HepG2 (cell line): ENCODE data around the gene PDRG1.

Experiments
- CREB1 ChIP-seq, 2 experiments: fragments of 450-650 bp in 1 of 2; IDR thresholded peaks; 2 replicates each; pipeline ENCODE4 v1.6.1; 2016 to 2017; ENCODE audit warnings: control low read depth in 1 of 2, mild to moderate bottlenecking in 1 of 2, missing compliant biosample characterization in 1 of 2, missing genetic modification characterization in 1 of 2
- EP300 ChIP-seq, 3 experiments: sonication (generic) in 1 of 3; formaldehyde crosslinking in 1 of 3; IDR thresholded peaks; 2 replicates each; pipeline versions ENCODE4 v1.5.1 to v1.6.1; 2011 to 2020; ENCODE audit warnings: low read depth in 2 of 3, low read length in 2 of 3, borderline replicate concordance in 1 of 3, improper control_type of control experiment in 1 of 3, mild to moderate bottlenecking in 1 of 3, missing genetic modification reagents in 1 of 3, moderate library complexity in 1 of 3
- MAZ ChIP-seq, 2 experiments: sonication (generic) in 1 of 2; formaldehyde crosslinking in 1 of 2; IDR thresholded peaks; 2 replicates each; pipeline versions ENCODE4 v1.5.0 to v1.6.1; 2012 to 2020; ENCODE audit warnings: low read depth in 2 of 2, mild to moderate bottlenecking in 2 of 2, borderline replicate concordance in 1 of 2, improper control_type of control experiment in 1 of 2, low read length in 1 of 2, missing genetic modification reagents in 1 of 2, moderate library complexity in 1 of 2
- MIXL1 ChIP-seq: IDR thresholded peaks from 2 replicates; pipeline ENCODE4 v1.6.1; 2016
- POLR2AphosphoS5 ChIP-seq: IDR thresholded peaks from 2 replicates; pipeline ENCODE4 v1.6.1; 2012; ENCODE audit warnings: low read depth, low read length
- SAFB2 ChIP-seq: sonication (generic); formaldehyde crosslinking; IDR thresholded peaks from 2 replicates; pipeline ENCODE4 v1.5.1; 2020; ENCODE audit warnings: missing genetic modification reagents, low read depth, mild to moderate bottlenecking, borderline replicate concordance
- TF ChIP-seq, protein P1 (sequence below): sonication (generic); formaldehyde crosslinking; IDR thresholded peaks from 2 replicates; pipeline ENCODE4 v1.5.0; 2020; ENCODE audit warnings: mild to moderate bottlenecking, missing genetic modification reagents, moderate library complexity

DNA sequence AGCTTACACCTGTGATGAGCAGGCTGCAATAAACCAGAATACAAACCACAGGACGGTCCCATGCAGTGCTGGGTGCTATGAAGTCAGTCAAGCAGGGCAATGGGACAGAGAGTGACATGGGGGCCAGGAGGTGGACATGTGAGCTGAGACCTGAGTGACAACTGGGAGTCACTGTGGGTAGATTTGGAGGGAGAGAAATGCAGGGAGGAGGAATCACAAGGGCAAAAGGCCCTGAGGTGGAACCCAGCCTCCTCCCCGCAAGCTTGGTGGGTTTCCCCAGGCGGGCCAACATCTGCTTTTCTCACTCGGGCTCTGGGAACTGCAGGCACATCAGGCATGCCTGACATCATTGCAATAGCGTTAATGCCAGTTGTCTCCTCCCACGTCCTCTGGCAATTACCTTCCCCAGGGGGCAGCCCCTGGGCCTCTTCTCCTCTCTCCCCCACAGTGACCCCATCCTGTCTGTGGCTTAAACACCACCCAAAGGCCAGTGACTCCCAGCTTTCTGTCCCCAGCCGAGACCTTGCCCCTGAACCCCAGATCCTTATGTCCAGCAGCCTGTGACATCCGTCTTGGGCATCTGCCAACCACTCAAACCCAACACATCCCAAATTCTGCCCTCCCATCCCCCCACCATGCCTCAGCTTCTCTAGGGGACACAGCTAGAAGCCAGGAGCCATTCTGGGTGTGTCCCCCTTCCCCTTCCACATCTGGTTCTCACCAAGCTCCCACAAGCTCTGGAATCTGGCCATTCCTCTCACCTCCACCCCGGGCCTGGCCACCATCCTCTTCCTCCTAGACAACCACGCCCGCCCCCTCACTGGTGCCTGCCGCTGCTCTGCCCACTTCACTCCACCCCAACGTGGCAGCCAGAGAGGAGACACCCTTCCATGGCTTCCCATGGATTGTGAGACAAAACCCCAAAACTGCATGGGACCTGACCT, 28.2 kb downstream of the PDRG1 start:
- TF ChIP-seq SAFB2 (CRISPR knock-in tag): no peak
- no peak for TF ChIP-seq CREB1 (IDR thresholded peaks at IDR 0.05)
- no peak for TF ChIP-seq CREB1 (CRISPR knock-in tag; IDR thresholded peaks at IDR 0.05)
- no peak for TF ChIP-seq EP300 (IDR thresholded peaks at IDR 0.05; ENCODE audit: low read depth in 2 of 2, low read length in 2 of 2)
- TF ChIP-seq EP300 (CRISPR knock-in tag; IDR thresholded peaks at IDR 0.05; ENCODE audit: borderline replicate concordance): no peak
- TF ChIP-seq MIXL1 (CRISPR knock-in tag): no peak
- no peak for TF ChIP-seq POLR2AphosphoS5
- TF ChIP-seq MAZ (IDR thresholded peaks at IDR 0.05; ENCODE audit: borderline replicate concordance, low read depth, low read length): no peak
- no peak for TF ChIP-seq MAZ (CRISPR knock-in tag; IDR thresholded peaks at IDR 0.05; ENCODE audit: low read depth)
- TF ChIP-seq, protein P1, sequence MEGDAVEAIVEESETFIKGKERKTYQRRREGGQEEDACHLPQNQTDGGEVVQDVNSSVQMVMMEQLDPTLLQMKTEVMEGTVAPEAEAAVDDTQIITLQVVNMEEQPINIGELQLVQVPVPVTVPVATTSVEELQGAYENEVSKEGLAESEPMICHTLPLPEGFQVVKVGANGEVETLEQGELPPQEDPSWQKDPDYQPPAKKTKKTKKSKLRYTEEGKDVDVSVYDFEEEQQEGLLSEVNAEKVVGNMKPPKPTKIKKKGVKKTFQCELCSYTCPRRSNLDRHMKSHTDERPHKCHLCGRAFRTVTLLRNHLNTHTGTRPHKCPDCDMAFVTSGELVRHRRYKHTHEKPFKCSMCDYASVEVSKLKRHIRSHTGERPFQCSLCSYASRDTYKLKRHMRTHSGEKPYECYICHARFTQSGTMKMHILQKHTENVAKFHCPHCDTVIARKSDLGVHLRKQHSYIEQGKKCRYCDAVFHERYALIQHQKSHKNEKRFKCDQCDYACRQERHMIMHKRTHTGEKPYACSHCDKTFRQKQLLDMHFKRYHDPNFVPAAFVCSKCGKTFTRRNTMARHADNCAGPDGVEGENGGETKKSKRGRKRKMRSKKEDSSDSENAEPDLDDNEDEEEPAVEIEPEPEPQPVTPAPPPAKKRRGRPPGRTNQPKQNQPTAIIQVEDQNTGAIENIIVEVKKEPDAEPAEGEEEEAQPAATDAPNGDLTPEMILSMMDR (CRISPR knock-in tag): no peak
